Activated T-helper 17 cell treated with anti-CD3 and anti-CD28 coated beads, Interleukin-2, amount 50 U/mL, for 72 hours (primary cell): Measurements from ENCODE around the gene SHH. TPM values are rescaled to one million over a fixed set of nuclear protein-coding genes. Genes with fewer than 3 reads are reported as not detected.

Experiments
- ATAC-seq: fragments of 150-1000 bp; cut with Tn5 transposase; replicated peaks from 2 replicates; pipeline ENCODE4 v1.10.0; 2021; ENCODE audit warnings: mild to moderate bottlenecking, moderate library complexity
- H3K27ac Mint-ChIP-seq: one replicate; pipeline ENCODE4 v1.8.0; 2022; ENCODE audit warnings: mixed read lengths
- H3K27me3 Mint-ChIP-seq: one replicate; pipeline ENCODE4 v1.8.0; 2022; ENCODE audit warnings: mixed read lengths
- H3K36me3 Mint-ChIP-seq: one replicate; pipeline ENCODE4 v1.8.0; 2022; ENCODE audit warnings: low read depth, mild to moderate bottlenecking, mixed read lengths
- H3K4me1 Mint-ChIP-seq: one replicate; pipeline ENCODE4 v1.8.0; 2022; ENCODE audit warnings: mixed read lengths
- H3K4me3 Mint-ChIP-seq: one replicate; pipeline ENCODE4 v1.8.0; 2022; ENCODE audit warnings: mild to moderate bottlenecking, mixed read lengths
- H3K9me3 Mint-ChIP-seq: one replicate; pipeline ENCODE4 v1.8.0; 2022; ENCODE audit warnings: mixed read lengths
- total RNA-seq, 2 donors: library from RNA; stranded (reverse); gene quantifications; one replicate each; pipeline ENCODE4 v1.2.3, GENCODE V29; 2022

SHH gene
- total RNA-seq, 2 donors from 2014 or later, result not detected

DNA sequence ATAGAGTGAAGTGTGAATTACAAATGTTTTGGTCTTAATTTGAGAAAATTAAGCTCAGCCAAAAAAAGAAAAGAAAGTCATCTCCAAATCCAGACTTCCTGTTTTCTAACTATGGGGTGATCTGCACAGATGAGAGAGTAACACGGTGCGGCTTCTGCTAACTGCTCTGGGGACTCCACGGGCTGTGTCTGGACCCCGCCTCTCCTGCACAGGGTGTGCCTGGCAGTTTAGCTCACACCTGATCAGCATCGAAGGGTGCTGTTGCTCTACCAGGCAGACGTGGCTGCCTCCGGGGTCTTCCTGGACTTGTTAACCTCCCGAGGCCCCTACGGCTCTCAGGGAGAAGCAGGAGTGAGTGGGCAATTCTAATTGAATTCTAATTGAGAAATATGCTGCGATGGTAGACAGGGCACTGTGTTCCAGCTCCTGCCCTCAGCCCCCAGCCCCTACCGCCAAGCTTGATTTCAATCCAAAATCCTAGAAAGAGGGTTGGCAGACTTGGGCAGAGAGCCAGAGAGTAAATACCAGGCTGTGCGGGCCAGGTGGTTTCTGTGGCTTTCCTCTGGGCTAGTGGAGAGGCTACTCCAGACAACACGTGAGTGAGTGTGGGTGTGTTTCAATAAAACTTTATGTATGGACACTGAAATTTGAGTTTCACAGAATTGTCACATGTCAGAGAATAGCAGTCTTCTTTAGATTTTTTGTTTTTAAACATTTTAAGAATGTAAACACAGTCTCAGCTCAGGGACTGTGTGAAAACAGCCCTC, 13.4 kb downstream of the SHH start:
- no peaks in the 10 kb centered on the region for H3K36me3 Mint-ChIP-seq
- no peak overlapping the region for H3K27ac Mint-ChIP-seq
- H3K4me3 Mint-ChIP-seq, result no peak overlapping the region
- H3K4me1 Mint-ChIP-seq, result no peaks in the 10 kb centered on the region
- peaks cover 33% of the 10 kb centered on the region for H3K27me3 Mint-ChIP-seq
- H3K9me3 Mint-ChIP-seq, result no peaks in the 10 kb centered on the region
- ATAC-seq, result no peak

DNA sequence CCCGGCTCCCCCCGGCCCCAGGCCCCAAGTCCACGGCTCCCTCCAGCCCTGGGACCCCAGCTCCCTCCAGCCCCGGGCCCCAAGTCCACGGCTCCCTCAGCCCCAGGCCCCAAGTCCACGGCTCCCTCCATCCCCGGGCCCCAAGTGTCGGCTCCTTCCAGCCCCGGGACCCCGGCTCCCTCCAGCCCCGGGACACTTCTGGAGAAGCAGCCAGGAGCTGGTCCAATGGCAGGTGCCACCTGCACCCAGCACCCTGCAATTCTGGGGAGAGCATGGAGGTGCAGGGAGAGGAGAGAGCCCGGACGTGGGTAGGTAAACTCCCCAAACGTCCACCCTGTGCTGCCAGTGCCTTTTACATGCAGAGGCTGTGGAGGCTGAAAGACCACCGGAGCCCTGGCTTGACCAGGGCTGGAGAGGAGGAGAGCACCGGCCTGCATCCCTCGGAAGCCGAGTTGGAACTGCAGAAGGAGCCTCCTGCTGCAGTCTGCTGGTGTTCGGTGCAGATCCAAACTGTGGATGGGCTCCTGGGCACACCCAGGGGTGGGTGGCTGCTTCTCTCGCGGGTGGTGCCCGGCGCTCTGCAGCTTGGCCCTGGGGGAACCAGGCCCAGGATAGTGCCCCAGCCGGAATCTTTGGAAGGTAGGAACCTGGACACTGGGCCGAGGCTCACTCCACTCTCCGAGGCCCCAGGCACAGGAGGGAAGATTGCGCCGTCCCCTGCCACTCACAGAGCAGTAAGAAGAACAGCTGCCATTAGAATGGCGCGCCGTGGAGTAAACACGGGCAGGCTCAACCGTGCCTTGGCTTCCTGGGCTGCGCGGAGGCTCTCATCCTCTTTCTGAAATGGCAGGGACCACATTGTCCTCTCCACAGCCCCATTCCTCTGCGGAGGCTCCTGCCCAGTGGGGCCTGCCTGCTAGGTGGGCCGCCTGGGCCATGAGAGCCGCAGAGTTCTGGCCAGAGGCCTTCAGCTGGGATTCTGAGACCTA, 14.7 kb downstream of the SHH start:
- Mint-ChIP-seq H3K4me3 (no peak overlapping the region), H3K9me3 (no peaks in the 10 kb centered on the region), H3K4me1 (no peaks in the 10 kb centered on the region), H3K27ac (no peak overlapping the region), H3K27me3 (peaks cover 30% of the 10 kb centered on the region), H3K36me3 (no peaks in the 10 kb centered on the region)
- no peak for ATAC-seq

DNA sequence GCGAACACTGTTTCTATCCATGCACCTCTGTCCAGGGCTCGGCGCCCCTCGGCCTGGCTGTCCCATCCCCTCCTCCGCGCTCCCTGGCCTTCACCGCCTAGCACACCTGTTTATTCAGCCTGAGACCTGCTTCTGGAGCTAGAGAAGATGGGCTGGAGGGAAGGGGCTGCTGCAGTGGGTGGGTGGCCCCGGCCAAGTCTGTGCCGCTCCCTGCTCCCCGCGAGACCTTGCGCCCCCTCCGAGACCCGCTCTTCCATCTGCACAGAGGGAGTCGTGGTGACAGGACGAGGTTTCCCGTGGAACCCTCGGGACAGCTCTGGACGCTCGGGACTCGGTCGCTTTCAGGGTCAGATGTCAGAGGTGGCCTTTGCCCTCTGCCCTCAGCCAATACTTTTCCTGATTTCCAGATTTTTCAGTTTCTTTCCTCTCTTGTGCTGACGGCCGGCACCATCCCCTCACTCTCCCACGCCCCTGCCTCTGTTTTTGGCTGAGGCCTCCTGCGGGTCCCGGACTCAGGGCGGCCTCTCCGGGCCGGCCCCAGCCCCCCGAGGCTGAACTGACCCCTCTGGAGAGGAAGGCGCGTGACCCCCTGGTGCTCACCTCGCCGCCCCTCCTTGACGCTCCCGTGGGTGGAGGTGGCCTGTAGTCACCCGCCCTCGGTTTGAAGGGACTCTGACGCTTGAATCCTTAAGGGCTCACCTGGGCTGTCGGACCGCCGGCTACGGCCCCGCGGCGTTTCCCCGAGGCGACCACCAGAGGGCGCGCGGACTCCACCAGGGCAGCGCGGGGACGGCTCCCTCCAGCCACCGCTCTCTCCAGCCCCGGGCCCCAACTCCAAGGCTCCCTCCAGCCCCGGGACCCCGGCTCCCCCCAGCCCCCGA, 15.6 kb downstream of the SHH start:
- H3K4me3 Mint-ChIP-seq, result no peak overlapping the region
- H3K27me3 Mint-ChIP-seq, result peaks cover 26% of the 10 kb centered on the region
- H3K27ac Mint-ChIP-seq, result no peak overlapping the region
- no peaks in the 10 kb centered on the region for H3K9me3 Mint-ChIP-seq
- no peaks in the 10 kb centered on the region for H3K36me3 Mint-ChIP-seq
- peak; percentile 79 for ATAC-seq
- no peaks in the 10 kb centered on the region for H3K4me1 Mint-ChIP-seq

DNA sequence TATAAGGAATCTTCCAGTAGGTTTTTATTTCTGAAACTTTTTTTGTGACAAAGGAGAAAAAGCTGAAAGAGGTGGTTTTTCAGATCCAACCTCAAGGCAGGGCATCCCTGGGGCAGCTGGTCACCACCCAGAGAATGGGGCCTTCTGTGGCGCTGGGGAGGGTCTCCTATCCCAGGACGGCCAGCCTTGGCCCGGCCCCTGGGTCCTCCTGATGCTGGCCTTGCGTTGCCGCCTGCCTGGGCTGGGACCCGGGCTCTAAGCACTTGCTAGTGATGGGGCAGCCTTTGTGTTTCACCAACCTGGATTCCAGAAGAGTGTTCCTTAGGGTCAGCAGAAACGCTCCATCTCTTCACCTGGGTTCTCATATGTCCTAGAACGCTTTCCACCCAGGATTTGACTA, 16.3 kb downstream of the SHH start:
- no peak overlapping the region for H3K27ac Mint-ChIP-seq
- H3K4me3 Mint-ChIP-seq, result no peak overlapping the region
- no peaks in the 10 kb centered on the region for H3K36me3 Mint-ChIP-seq
- H3K4me1 Mint-ChIP-seq, result no peaks in the 10 kb centered on the region
- H3K27me3 Mint-ChIP-seq, result peaks cover 21% of the 10 kb centered on the region
- no peak for ATAC-seq
- H3K9me3 Mint-ChIP-seq, result no peaks in the 10 kb centered on the region

DNA sequence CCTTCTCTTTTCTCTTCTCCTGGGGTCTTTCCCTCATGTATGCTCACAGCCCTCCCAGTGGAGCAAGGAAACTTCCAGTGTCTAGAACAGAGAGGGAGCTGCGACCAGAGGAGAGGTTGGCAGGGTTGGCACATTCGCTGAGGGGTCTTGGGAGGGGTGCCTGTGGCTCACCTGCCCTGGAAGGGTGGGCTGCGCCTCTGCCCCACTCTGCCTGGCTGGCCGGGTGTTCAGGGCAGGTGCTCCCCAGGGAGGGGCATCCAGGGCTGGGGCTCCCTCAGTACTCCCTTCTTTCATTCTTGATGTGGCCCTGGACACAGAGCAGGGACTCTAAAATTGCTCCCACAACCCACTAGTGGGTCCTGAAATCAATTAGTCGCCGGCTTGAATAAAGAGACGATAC, 16.9 kb downstream of the SHH start:
- H3K27me3 Mint-ChIP-seq, result peaks cover 18% of the 10 kb centered on the region
- H3K4me1 Mint-ChIP-seq, result no peaks in the 10 kb centered on the region
- no peak overlapping the region for H3K27ac Mint-ChIP-seq
- ATAC-seq, result no peak
- H3K9me3 Mint-ChIP-seq, result no peaks in the 10 kb centered on the region
- no peaks in the 10 kb centered on the region for H3K36me3 Mint-ChIP-seq
- no peak overlapping the region for H3K4me3 Mint-ChIP-seq

DNA sequence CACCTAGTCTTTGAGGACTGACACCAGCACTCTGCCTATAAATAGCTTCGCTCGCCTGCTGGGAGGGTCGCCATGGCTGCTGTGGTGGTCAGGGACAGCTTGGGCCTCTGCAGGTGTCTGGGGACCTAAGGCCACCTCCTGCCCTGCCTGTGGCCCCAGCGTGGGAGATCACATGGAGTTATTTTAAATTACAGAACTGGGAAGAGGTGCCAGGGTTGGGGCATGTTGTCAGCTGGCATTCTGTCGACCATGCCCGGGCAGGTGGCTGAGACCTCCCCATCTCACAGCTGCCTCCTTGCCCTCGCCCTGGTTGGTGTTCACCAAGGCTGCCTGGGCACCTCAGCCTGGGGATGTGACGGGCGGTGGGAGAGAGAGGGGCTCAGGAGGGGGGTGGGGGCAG, 18.1 kb downstream of the SHH start:
- no peak for ATAC-seq
- no peak overlapping the region for H3K4me3 Mint-ChIP-seq
- no peak overlapping the region for H3K27ac Mint-ChIP-seq
- H3K27me3 Mint-ChIP-seq, result peaks cover 9% of the 10 kb centered on the region
- H3K36me3 Mint-ChIP-seq, result no peaks in the 10 kb centered on the region
- no peaks in the 10 kb centered on the region for H3K9me3 Mint-ChIP-seq
- no peaks in the 10 kb centered on the region for H3K4me1 Mint-ChIP-seq

DNA sequence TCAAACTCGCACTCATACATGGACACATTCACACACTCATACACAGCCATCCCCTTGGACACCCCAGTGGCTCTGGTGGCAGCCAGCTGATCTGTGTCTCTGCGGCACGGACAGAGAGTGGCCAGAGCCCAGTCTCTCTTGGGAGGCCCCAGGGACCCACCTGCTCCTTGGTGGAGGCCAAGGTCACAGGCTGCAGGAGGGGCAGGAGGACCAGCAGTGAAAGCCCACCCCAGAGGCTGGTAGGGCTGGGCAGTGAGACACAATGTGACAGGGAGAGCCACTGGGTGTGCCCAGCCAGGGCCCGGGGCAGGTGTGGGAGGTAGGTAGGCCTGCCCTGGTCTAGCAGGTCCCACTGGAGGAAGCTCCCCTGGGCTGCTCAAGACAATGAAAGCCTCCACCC, 18.5 kb downstream of the SHH start:
- ATAC-seq, result no peak
- Mint-ChIP-seq H3K27me3 (peaks cover 6% of the 10 kb centered on the region), H3K4me3 (no peak overlapping the region), H3K4me1 (no peaks in the 10 kb centered on the region), H3K36me3 (no peaks in the 10 kb centered on the region), H3K27ac (no peak overlapping the region), H3K9me3 (no peaks in the 10 kb centered on the region)

DNA sequence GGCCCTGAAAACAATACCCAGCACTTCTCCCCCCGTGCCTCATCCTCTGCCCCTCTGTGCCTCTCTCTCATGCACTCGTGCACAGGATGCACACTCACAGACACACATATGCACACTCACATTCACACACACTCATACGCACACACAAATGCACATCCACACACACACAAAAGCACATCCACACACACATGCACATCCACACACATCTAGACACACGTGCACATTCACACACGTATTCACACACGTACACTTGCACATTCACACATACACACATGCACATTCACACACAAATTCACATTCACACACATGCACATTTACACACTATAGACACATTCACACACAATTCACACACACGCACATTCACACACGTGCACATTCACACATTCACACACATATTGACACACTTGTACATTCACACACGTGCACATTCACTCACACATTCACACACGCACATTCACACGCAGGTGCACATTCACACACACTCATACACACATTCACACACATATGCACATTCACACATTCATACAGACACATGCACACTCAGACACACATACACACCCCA, 19.2 kb downstream of the SHH start:
- H3K36me3 Mint-ChIP-seq, result no peaks in the 10 kb centered on the region
- ATAC-seq, result no peak
- H3K4me3 Mint-ChIP-seq, result no peak overlapping the region
- H3K9me3 Mint-ChIP-seq, result no peaks in the 10 kb centered on the region
- no peaks in the 10 kb centered on the region for H3K27me3 Mint-ChIP-seq
- H3K27ac Mint-ChIP-seq, result no peak overlapping the region
- H3K4me1 Mint-ChIP-seq, result no peaks in the 10 kb centered on the region

DNA sequence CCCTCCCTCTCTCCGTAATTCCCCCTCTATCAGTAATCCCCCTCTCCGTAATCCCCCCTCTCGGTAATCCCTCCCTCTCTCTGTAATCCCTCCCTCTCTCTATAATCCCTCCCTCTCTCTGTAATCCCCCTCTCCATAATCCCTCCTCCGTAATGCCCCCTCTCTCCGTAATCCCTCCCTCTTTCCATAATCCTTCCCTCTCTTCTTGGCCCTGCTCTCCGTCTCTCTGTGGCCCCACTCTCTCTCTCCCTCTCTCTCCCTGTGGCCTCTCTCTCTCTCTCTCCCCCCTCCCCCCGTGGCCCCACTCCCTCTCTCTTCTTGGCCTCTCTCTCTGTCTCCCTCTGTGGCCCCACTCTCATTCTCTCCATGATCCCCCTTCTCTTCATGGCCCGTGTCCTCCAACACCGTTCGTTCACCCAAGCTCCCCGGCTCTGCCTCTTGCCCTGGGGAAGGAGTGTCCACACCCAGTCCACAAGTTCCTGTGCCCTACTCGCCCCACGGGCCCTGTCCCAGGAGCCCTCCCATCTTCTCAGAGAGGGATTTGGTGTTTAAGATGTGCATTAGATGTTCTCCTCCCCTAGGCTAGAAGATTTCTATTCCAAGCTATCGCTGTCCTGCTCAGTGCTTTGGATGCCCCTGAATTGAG, 19.8 kb downstream of the SHH start:
- Mint-ChIP-seq H3K9me3 (no peaks in the 10 kb centered on the region), H3K36me3 (no peaks in the 10 kb centered on the region), H3K4me3 (no peak overlapping the region), H3K4me1 (no peaks in the 10 kb centered on the region), H3K27me3 (no peaks in the 10 kb centered on the region), H3K27ac (no peak overlapping the region)
- ATAC-seq, result no peak

DNA sequence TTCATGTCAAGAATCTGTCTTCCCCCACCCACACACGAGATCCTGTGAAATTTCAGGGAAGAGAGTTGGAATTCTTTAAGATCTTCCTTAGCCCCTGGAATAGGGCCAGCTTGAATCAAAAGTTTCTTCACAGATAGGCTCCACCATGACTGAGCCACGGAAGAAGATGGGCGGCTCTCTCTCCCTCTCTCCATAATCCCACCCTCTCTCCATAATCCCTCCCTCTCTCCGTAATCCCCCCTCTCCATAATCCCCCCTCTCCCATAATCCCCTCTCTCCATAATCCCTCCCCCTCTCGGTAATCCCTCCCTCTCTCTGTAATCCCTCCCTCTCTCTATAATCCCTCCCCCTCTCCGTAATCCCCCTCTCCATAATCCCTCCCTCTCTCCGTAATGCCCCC, 20.4 kb downstream of the SHH start:
- Mint-ChIP-seq H3K27ac (no peak overlapping the region), H3K36me3 (no peaks in the 10 kb centered on the region), H3K4me1 (no peaks in the 10 kb centered on the region), H3K27me3 (no peaks in the 10 kb centered on the region), H3K9me3 (no peaks in the 10 kb centered on the region), H3K4me3 (no peak overlapping the region)
- no peak for ATAC-seq

DNA sequence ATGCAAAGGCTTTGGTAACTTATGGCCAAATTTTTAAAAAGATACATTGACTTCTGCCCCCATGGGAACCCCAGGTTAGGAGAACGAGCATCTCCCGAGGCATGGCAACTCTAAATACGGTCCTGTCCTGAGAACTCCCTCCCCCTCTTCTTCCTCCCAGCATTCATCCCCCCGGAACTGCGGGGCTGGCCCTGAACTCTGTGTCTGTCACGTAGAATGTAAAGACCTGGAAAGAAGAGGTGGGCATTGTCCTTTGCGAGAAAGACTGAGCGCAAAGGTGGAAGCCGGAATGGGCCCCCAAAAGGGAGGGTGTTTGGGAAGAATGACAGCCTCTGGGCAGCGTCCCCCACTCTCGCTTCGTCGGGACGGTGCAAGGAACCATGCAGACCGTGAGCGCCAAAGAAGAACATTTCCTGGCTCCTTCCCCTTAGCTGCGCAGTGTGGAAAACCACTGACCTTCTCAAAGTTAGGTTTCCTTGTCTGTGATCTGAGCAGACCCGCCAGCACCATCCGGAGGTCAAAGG, 21.0 kb downstream of the SHH start:
- Mint-ChIP-seq H3K27ac (no peak overlapping the region), H3K4me3 (no peak overlapping the region), H3K36me3 (no peaks in the 10 kb centered on the region), H3K4me1 (no peaks in the 10 kb centered on the region), H3K9me3 (no peaks in the 10 kb centered on the region), H3K27me3 (no peaks in the 10 kb centered on the region)
- no peak for ATAC-seq

DNA sequence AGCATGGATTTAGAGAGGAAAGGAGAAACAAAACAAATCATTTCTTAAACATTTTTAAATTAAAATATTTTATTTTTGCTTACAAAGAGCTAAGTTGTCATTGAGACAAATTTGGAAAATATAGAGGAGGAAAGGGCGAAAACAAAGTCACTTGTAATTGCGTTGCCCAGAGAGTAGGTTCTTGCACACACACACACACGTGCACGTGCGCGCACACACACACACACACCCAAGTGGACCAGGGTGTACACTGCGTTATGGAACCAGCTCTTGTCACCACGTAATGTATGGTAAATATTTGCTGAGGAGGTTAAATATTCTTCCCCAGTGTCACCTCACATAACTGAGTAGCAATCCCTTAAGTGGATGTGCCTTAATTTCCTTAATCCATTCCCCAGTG, 21.6 kb downstream of the SHH start:
- H3K27me3 Mint-ChIP-seq, result no peaks in the 10 kb centered on the region
- no peak overlapping the region for H3K4me3 Mint-ChIP-seq
- H3K9me3 Mint-ChIP-seq, result no peaks in the 10 kb centered on the region
- ATAC-seq, result no peak
- no peak overlapping the region for H3K27ac Mint-ChIP-seq
- H3K36me3 Mint-ChIP-seq, result peaks cover 2% of the 10 kb centered on the region
- H3K4me1 Mint-ChIP-seq, result peaks cover 3% of the 10 kb centered on the region

DNA sequence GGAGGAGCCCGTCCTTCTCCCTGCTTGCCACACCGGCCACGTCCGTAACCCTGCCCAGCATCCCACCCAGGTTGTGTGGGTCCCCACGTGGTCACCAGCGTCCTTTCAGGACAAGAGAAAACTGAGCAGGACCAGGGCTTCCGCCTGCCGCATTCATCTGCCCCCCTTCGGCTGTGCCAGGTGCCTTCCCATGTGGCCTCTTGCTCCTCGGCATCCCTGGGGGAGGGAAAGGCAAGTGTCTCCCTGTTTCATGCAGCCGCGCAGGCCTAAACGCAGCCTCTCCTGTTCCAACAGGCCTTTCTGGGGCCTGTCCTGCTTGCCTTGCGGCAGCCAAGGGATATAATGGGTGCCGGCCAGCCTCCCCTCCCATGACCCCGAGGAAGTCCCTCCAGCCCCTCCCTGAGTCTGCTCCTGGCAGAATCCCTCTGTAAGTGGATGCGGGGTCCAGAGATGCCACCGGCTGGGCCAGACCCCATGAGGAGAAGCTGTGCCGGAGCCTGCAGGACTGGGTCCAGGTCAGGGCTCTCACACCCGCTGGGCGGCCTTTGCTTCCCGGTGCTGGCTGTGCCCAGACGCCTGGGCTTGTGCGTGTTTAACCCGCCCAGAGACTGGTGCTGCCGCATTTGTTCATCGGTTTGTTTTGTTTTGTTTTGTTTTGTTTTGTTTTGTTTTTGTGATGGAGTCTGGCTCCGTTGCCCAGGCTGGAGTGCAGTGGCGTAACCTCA, 23.1 kb downstream of the SHH start:
- H3K27ac Mint-ChIP-seq, result no peak overlapping the region
- H3K36me3 Mint-ChIP-seq, result peaks cover 10% of the 10 kb centered on the region
- no peak for ATAC-seq
- H3K4me3 Mint-ChIP-seq, result no peak overlapping the region
- no peaks in the 10 kb centered on the region for H3K27me3 Mint-ChIP-seq
- H3K9me3 Mint-ChIP-seq, result no peaks in the 10 kb centered on the region
- H3K4me1 Mint-ChIP-seq, result peaks cover 3% of the 10 kb centered on the region
